ENCODE measurements around the gene PKMYT1. TPM values are rescaled to one million over a fixed set of nuclear protein-coding genes. Genes with fewer than 3 reads are reported as not detected.

PKMYT1 gene
- total RNA-seq (2014; rRNA removed; shearing (Covaris generic)) = 14.8 and 18.9 TPM in 2 replicates
- 274 and 372 TPM in 2 replicates for polyA plus RNA-seq (2014; cell fraction: nucleus; rRNA removed)

GRCh38 chr16:2980227-2981176 is at the start of gene PKMYT1:
PKMYT1 (minus strand) TSS chr16:2980446; CDS start chr16:2979657, 789 bp downstream.
- DNase-seq (ENCODE audit: extremely low read depth, low read depth) = peak; percentile 88

DNA sequence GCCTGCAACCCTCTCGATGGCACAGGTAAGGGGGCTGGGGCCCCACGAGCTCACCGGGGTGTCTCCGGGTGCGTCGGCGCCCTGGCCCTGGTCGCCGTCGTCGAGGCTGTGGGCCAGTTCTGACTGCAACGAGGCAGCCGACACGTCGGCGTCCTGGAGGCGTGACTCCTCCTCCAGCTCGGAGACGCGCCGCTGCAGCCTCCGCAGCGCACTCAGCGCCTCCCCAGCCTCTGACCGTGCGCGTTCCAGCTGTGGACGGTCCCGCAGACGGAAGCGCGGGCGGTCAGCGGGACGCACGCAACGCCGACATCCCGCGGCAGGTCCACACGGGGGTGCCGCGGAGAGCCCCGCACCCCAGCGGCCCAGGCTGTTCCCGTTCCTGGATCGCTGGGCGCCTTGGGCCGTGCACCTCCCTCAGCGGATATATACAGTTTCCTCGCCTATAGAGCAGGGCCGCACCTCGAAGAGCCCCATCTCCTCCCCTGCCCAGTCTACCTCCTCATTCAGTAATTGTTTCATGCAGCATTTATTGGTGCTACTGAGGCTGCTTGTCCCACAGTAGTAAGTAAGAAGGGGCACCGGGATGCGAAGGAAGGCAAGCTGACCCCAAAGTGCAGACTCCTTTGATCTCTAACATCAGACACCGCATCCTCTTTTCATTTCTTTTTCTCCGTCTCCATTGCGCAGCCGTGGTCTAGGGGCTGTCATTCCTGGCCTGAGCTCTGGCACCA is 49.4 kb upstream of the PKMYT1 start:
- no peak for DNase-seq (ENCODE audit: extremely low read depth, low read depth)

GRCh38 chr16:3028716-3029319 is 48.6 kb upstream of the PKMYT1 start:
- DNase-seq (ENCODE audit: extremely low read depth, low read depth) = no peak

DNA sequence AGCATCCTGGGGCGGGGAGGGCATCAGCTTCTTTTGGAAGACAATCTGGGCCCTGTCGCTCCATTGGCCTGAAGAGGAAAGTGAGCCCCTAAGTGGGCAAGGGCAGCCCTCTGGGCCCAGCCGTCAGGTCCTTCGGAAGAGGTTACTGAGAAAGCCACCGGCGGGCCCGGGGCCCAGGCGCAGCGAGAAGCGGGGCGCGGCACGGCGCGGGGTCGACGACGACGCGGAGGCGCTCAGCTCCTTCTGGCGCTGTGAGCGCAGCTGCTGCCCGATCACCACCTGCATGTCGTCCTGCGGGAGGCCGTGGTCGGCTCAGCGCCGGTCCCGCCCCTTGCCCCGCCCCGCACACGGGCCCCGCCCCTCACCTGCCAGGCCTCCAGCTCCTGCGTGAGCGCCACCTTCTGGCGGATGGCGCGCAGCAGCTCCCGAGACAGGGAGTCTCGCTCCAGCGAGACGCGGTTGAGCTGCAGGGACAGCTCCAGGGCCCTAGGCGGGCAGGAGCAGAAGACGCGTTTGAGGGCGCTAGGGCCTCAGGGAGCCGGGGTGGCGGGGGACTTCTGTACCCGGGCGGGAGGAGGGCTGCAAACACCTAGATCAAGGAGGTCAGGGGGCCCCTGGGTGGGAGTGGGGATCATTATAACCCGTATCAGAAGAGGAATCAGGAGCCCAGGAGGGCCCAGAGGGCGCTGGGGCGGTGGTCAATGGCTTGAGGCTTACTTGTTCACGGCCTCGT is 47.9 kb upstream of the PKMYT1 start:
- DNase-seq (ENCODE audit: extremely low read depth, low read depth) = peak; percentile 87

- no peak for DNase-seq (ENCODE audit: extremely low read depth, low read depth)
These were observed 47.2 kb upstream of the PKMYT1 start for GRCh38 chr16:3027489-3027795.

GRCh38 chr16:3026609-3027488 is 46.6 kb upstream of the PKMYT1 start:
- DNase-seq (ENCODE audit: extremely low read depth, low read depth) = no peak

DNA sequence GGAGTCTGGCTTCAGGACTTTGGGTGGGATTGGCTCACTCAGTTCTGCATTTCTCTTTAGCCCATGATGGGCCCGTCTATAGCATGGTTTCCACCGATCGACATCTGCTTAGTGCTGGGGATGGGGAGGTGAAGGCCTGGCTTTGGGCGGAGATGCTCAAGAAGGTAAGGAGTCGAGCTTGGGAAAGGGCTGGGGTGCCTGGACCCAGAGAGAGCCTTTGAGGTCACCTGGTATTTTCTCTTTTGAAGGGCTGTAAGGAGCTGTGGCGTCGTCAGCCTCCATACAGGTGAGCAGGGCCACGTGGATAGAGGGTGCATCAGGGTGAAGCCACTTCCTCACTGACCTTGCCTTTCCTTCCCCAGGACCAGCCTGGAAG is 45.7 kb upstream of the PKMYT1 start:
- no peak for DNase-seq (ENCODE audit: extremely low read depth, low read depth)

- DNase-seq (ENCODE audit: extremely low read depth, low read depth) = no peak
These were observed 45.1 kb upstream of the PKMYT1 start for GRCh38 chr16:3025032-3026002.

DNA sequence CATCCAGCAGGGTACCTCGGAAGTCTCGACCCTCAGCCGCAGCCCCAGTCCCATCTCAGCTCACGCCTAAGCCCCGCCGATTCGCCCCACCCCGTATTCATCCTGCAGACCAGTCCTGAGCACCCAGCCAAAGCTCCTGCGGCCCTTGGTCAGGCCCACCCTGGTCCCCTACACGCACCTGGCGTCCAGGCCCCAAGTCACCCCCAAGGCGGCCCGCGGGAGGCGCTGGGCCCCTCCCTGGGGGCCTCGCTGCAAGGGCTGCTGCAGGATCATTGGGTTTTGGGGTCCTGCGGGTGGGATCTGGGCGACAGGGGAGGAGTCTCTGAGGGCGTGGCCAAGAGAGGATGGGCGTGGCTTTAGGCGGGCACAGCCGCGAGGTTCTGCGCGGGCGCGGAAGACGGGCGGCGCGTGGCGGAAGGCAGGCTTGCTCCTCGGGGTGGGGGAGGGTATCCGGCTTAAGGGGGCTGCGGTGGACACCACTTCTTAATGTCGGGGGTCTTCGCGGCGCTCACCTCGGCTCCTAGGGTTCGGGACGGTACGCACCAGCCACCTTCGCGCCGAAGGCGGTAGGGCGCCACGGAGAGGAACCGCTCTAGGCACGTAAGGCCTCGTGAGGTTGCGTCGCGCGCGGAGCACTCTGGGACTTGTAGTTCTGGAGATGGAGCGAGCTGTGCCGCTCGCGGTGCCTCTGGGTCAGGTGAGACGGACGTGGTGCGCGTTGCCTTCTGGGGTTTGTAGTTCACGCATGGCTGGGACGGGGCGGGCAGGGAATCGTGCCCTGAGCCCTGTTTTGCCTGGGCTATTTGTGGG is 43.6 kb upstream of the PKMYT1 start, which contains the start of the genes HCFC1R1 and THOC6:
Gene HCFC1R1, minus strand, starts transcription at position 274 of the 810 bp plus-strand sequence. Its CDS starts 1 bp downstream, at position 273.
Gene THOC6, plus strand, starts transcription at position 367 of the 810 bp plus-strand sequence. Its CDS starts 292 bp downstream, at position 659.
- peak; percentile 97 for DNase-seq (ENCODE audit: extremely low read depth, low read depth)

DNA sequence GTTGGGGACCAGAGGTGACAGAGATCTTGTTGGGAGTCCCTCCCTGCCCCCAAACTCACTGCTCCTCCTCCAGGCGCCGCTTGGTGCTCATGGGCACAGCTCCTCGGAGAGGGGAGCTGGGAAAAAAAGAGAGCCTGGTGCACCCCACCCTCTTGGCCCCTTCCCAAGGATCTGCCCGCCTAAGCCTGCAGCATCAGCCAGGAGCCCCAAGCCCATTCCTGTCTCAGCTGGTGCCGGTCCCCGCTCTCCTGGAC is 43.1 kb upstream of the PKMYT1 start:
- DNase-seq (ENCODE audit: extremely low read depth, low read depth) = peak; percentile 69

DNA sequence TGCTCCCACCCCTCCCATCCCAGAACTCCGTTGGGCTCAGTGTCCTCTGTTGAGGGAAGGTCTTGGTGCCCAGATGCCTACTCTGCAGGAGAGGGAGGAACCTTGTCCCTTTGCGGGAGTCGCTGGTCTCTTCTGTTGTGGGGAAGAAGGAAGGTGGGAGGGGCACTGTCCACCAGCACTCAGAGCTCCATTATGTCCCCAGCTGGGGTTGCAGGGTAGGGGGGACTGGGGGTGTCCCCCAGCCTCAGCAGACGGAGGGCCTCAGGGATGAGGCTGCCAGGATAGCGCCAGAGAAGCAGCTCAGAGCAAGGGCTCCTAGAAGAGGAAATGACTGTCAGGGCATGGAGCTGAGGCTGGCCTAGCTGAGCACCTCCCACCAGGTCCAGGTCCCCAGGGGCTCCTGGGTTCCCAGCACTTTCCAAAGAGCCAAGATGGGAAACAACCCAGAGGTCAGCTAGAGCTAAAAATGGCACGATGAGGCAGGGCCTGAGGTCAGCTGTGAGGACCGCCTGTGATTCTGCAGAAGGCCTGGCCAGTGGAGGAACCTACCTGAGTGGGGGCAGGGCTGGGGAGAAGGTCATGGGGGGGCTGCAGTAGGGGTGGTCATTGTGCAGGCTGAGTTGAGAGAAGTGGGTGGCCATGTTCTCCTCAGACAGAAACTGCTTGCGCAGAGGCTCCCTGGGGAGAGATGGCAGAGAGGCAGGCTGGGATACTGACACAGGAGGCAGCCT is 42.6 kb upstream of the PKMYT1 start:
- DNase-seq (ENCODE audit: extremely low read depth, low read depth) = no peak

DNA sequence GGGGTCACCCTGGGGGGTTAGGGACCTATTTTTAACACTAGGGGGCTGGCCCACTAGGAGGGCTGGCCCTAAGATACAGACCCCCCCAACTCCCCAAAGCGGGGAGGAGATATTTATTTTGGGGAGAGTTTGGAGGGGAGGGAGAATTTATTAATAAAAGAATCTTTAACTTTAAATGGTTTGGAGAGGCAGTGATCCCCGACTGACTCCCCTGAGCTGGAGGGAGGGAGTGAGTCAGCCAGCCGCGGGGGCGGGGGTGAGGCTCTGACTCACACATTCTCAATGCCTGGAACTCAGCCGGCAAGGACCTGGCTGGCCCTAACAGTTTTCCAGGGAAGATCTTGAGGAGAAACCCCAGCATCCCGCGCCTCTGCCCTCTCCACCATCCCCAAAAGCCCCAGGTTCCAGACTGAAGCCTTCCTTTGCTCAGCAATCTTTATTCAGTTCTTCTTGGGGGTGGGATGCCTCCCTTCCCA is 42.0 kb upstream of the PKMYT1 start:
- peak; percentile 90 for DNase-seq (ENCODE audit: extremely low read depth, low read depth)

DNA sequence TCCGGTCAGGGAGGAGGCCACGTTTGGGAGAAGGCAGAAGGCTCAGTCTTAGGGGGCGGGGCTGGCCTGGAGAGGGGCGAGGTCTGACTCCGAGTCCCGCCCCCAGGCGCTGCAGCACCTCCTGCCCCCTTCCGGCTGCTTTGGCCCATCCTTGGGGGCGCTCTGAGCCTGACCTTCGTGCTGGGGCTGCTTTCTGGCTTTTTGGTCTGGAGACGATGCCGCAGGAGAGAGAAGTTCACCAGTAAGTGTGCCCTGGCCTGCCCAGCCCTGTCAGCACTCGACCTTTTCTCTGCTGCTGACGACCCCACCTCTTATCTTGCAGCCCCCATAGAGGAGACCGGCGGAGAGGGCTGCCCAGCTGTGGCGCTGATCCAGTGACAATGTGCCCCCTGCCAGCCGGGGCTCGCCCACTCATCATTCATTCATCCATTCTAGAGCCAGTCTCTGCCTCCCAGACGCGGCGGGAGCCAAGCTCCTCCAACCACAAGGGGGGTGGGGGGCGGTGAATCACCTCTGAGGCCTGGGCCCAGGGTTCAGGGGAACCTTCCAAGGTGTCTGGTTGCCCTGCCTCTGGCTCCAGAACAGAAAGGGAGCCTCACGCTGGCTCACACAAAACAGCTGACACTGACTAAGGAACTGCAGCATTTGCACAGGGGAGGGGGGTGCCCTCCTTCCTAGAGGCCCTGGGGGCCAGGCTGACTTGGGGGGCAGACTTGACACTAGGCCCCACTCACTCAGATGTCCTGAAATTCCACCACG is 41.4 kb upstream of the PKMYT1 start:
- peak; percentile 79 for DNase-seq (ENCODE audit: extremely low read depth, low read depth)

- peak; percentile 80 for DNase-seq (ENCODE audit: extremely low read depth, low read depth)
These were observed 40.6 kb upstream of the PKMYT1 start for GRCh38 chr16:3020604-3021448.

- peak; percentile 80 for DNase-seq (ENCODE audit: extremely low read depth, low read depth)
These were observed 40.0 kb upstream of the PKMYT1 start, which contains the start of gene TNFRSF12A for GRCh38 chr16:3020247-3020603. TNFRSF12A (plus strand) TSS chr16:3020368; CDS start chr16:3020398, 30 bp downstream.

Data from NCI-H460 (cell line).